Measurements from ENCODE around the gene UBE2QL1. TPM values are rescaled to one million over a fixed set of nuclear protein-coding genes. Genes with fewer than 3 reads are reported as not detected.

UBE2QL1 gene
- total RNA-seq, 1 experiment from 2014 or later, result 0.11 TPM

DNA sequence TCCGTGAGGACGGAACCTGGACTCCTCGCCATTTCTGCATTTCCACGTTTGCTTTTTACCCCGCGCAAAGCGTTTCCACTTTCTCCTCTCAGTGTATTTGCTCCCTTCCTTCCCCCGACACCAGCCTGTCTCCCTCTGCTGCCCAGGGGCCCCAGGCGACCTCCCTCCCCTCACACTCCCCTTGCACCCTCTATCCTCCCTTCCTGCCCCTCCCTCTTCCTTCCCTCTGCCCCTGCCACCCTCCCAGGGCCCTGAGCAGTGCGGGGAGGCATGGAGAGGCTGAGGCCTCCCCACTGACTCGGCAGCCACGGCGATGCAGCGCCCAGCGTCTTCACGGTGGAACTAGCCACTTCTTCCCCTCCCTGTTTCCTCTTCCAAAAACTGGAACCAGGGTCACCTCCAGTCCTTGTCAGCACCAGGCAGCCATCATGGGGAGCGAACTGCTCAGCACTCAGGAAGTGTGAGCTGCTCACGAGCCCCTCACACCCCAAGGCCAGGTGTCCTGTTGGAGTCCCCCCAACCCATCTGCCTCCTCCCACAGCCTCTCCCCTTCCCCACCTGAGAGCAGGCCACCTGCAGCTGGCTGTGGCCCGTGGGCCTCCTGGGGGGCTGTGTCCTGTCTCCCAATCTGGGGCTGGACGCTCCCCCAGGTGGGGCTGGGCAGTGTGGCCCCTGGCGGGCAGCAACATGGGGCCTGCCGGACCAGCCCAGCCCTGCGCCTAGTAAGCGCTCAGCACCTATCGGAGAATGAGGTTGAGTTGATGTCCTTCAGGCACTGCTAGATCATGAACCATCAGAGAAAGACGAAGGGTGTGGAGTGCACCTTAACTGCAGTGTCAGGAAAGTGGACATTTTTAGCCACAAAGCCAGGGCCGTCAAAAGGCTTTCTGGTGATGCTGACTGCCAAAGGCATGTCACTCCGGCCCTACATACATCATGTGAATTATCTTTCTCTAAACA lies 17.5 kb downstream of the UBE2QL1 start:
- no peaks in the 10 kb centered on the region for H3K9me3 ChIP-seq (ENCODE audit: control insufficient read depth, low read depth, low read length)
- peaks cover 0 to 2% (median 0%) of the 10 kb centered on the region in 3 experiments; a peak in 1 of 7 replicates for H3K36me3 Mint-ChIP-seq (ENCODE audit: insufficient read depth in 1 of 3, low read depth in 3 of 3)
- H2BK15ac ChIP-seq (ENCODE audit: low read depth, low read length), result no peak overlapping the region
- H2BK12ac ChIP-seq (ENCODE audit: insufficient read length, low read depth, low read length), result no peak overlapping the region
- no peak overlapping the region for H3K9ac ChIP-seq (ENCODE audit: extremely low read depth, insufficient read length, low read length)
- no peaks in the 10 kb centered on the region for H4K20me1 ChIP-seq (ENCODE audit: control insufficient read depth, insufficient read depth, insufficient read length)
- H3K23me2 ChIP-seq (ENCODE audit: insufficient read length, low read depth, low read length, poor library complexity, severe bottlenecking), result no peaks in the 10 kb centered on the region
- H2BK5ac ChIP-seq (ENCODE audit: insufficient read length, low read length), result no peak overlapping the region
- H4K91ac ChIP-seq (ENCODE audit: insufficient read length, low read depth, low read length), result no peak overlapping the region
- no peak overlapping the region for H2BK120ac ChIP-seq (ENCODE audit: low read depth, low read length, poor library complexity, severe bottlenecking)
- H3K4me1 Mint-ChIP-seq, result peaks cover 21 to 26% of the 10 kb centered on the region in 2 experiments
- no peaks in the 10 kb centered on the region for H3K79me1 ChIP-seq (ENCODE audit: insufficient read depth, low read depth, low read length, poor library complexity, severe bottlenecking)
- H3K4me1 ChIP-seq (ENCODE audit: insufficient read depth, low read length), result no peaks in the 10 kb centered on the region; the same call in 1 of the 2 replicates
- no peaks in the 10 kb centered on the region for H3K79me2 ChIP-seq (ENCODE audit: insufficient read depth, low read length)
- H2AK5ac ChIP-seq (ENCODE audit: insufficient read length, low read length), result no peak overlapping the region
- H3K4me3 Mint-ChIP-seq, result no peak overlapping the region
- H3K27ac Mint-ChIP-seq, result no peak overlapping the region
- H2AFZ ChIP-seq (ENCODE audit: low read length), result no peak overlapping the region
- no CpG with 5 or more reads among the region's 28 CpGs for WGBS (ENCODE audit: extremely low coverage, insufficient read length, low lambda C conversion rate)
- no peak overlapping the region; the same call in 1 of the 2 replicates for H3K14ac ChIP-seq (ENCODE audit: insufficient read depth, low read length)
- H3T11ph ChIP-seq (ENCODE audit: low read length), result no peak overlapping the region
- TF ChIP-seq, protein P1, sequence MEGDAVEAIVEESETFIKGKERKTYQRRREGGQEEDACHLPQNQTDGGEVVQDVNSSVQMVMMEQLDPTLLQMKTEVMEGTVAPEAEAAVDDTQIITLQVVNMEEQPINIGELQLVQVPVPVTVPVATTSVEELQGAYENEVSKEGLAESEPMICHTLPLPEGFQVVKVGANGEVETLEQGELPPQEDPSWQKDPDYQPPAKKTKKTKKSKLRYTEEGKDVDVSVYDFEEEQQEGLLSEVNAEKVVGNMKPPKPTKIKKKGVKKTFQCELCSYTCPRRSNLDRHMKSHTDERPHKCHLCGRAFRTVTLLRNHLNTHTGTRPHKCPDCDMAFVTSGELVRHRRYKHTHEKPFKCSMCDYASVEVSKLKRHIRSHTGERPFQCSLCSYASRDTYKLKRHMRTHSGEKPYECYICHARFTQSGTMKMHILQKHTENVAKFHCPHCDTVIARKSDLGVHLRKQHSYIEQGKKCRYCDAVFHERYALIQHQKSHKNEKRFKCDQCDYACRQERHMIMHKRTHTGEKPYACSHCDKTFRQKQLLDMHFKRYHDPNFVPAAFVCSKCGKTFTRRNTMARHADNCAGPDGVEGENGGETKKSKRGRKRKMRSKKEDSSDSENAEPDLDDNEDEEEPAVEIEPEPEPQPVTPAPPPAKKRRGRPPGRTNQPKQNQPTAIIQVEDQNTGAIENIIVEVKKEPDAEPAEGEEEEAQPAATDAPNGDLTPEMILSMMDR (conservative IDR thresholded peaks at IDR 0.05), result no peak
- DNase-seq, result no peak
- no peak overlapping the region for H4K8ac ChIP-seq (replicated peaks; ENCODE audit: insufficient read length, low read depth, low read length)
- no peaks in the 10 kb centered on the region for H3K27me3 ChIP-seq (ENCODE audit: insufficient read depth, low read length)
- H3K9me3 Mint-ChIP-seq, result no peaks in the 10 kb centered on the region; a peak in 1 of 5 replicates
- H3K18ac ChIP-seq (ENCODE audit: insufficient read length, low read depth, low read length), result no peak overlapping the region
- H3K27ac ChIP-seq (ENCODE audit: insufficient read length, low read depth, low read length), result no peak overlapping the region
- no peak overlapping the region for H3K4ac ChIP-seq (ENCODE audit: low read depth, low read length)
- H4K5ac ChIP-seq (ENCODE audit: insufficient read length, low read depth, low read length), result no peak overlapping the region
- no peak overlapping the region for H2BK20ac ChIP-seq (ENCODE audit: low read depth, low read length, poor library complexity, severe bottlenecking)
- no peak overlapping the region for H3K23ac ChIP-seq (ENCODE audit: insufficient read length, low read depth, low read length)
- H3K27me3 Mint-ChIP-seq (ENCODE audit: low read depth), result peaks cover 32% of the 10 kb centered on the region
- no peak overlapping the region for H3K56ac ChIP-seq (ENCODE audit: insufficient read length, low read depth, low read length)
- no peak overlapping the region for H3K4me2 ChIP-seq (ENCODE audit: insufficient read depth, insufficient read length, low read length)
